GM12878 (cell line): ENCODE data around the gene VAV2. TPM values are rescaled to one million over a fixed set of nuclear protein-coding genes. Genes with fewer than 3 reads are reported as not detected.

ENCODE experiments used
- ATAC-seq: fragments of 200-7000 bp; cut with Tn5 transposase; 3 replicates; pipeline ENCODE4 v1.9.1; 2020; ENCODE audit warnings: mild to moderate bottlenecking, moderate library complexity
- BruUV-seq: library from RNA; stranded (reverse); fragments of 400-500 nt; replicated peaks from 2 replicates; lab custom pipeline; 2021; lab: Mats Ljungman, UMichigan
- CTCF ChIA-PET: fragments of 300-600 bp; sonication (Branson Sonifier 250); formaldehyde crosslinking; extraction: SDS; loops from one replicate; lab custom pipeline; 2021; ENCODE audit warnings: inconsistent platforms; lab: Yijun Ruan, JAX
- POLR2A ChIA-PET: fragments of 350-600 bp; formaldehyde crosslinking; extraction: SDS; loops from one replicate; lab custom pipeline; 2021; ENCODE audit warnings: inconsistent platforms; lab: Charles Lee
- RAD21 ChIA-PET: fragments of 300-600 bp; sonication (Branson Sonifier 250); formaldehyde crosslinking; loops from one replicate; lab custom pipeline; 2023; ENCODE audit warnings: antibody characterized with exemption; ENCODE audit not compliant: unreplicated experiment; lab: Charles Lee
- SMC1A ChIA-PET: fragments of 300-600 bp; sonication (Branson Sonifier 250); formaldehyde crosslinking; loops from one replicate; lab custom pipeline; 2023; ENCODE audit not compliant: unreplicated experiment, uncharacterized antibody; lab: Charles Lee
- DNase-seq: peaks from one replicate; pipeline ENCODE4 v3.0.0-alpha.2; 2011; ENCODE audit warnings: low read depth, low spot score
- FAIRE-seq: peaks from 3 replicates; lab custom pipeline; 2011; peaks lifted over from hg19 to GRCh38; lab: Jason Lieb, UNC
- H2AFZ ChIP-seq: 2 replicates; pipeline ENCODE4 v1.6.0; 2011; ENCODE audit warnings: low read depth, low read length, control low read depth; ENCODE audit not compliant: control insufficient read depth
- H3K27ac ChIP-seq: 2 replicates; pipeline ENCODE4 v1.5.1; 2011; ENCODE audit warnings: control low read depth; ENCODE audit not compliant: control insufficient read depth, insufficient read depth
- H3K27me3 ChIP-seq, 2 experiments: replicated peaks in 1 of 2; 2 replicates each; pipeline versions ENCODE4 v1.6.0 to v1.6.1; 2011; ENCODE audit warnings: low read length in 1 of 2; ENCODE audit not compliant: control insufficient read depth in 2 of 2, insufficient read depth in 2 of 2
- H3K36me3 ChIP-seq, 2 experiments: 2 replicates each; pipeline ENCODE4 v1.5.1; 2011; ENCODE audit warnings: low read length in 1 of 2; ENCODE audit not compliant: control insufficient read depth in 2 of 2, insufficient read depth in 2 of 2
- H3K4me1 ChIP-seq: 2 replicates; pipeline ENCODE4 v1.6.1; 2011; ENCODE audit warnings: mild to moderate bottlenecking, low read length, moderate library complexity, mixed read lengths; ENCODE audit not compliant: control insufficient read depth, insufficient read depth
- H3K4me2 ChIP-seq: 2 replicates; pipeline ENCODE4 v1.6.0; 2011; ENCODE audit warnings: control low read depth; ENCODE audit not compliant: control insufficient read depth, insufficient read depth
- H3K4me3 ChIP-seq: fragments of 200-600 bp; sonication (generic); 2 replicates; pipeline ENCODE4 v1.5.1; 2016
- H3K79me2 ChIP-seq: 2 replicates; pipeline ENCODE4 v1.6.0; 2011; ENCODE audit warnings: low read length; ENCODE audit not compliant: control insufficient read depth, insufficient read depth
- H3K9ac ChIP-seq: 2 replicates; pipeline ENCODE4 v1.8.0; 2011; ENCODE audit warnings: low read length, control low read depth, mixed read lengths; ENCODE audit not compliant: control insufficient read depth, insufficient read depth
- H3K9me3 ChIP-seq: replicated peaks from 3 replicates; pipeline ENCODE4 v1.5.1; 2011; ENCODE audit warnings: mild to moderate bottlenecking, low read length; ENCODE audit not compliant: control insufficient read depth, insufficient read depth
- H4K20me1 ChIP-seq: 2 replicates; pipeline ENCODE4 v1.6.0; 2011; ENCODE audit not compliant: control insufficient read depth, insufficient read depth
- ATF7 ChIP-seq: fragments of 450-650 bp; IDR thresholded peaks from 2 replicates; pipeline ENCODE4 v1.6.1; 2016; ENCODE audit warnings: low read depth, mild to moderate bottlenecking
- CEBPB ChIP-seq, 2 experiments: fragments of 150-350 bp in 1 of 2; IDR thresholded peaks; 2 replicates each; pipeline ENCODE4 v1.6.1; 2012 to 2014; ENCODE audit warnings: low read depth in 2 of 2, low read length in 2 of 2, borderline replicate concordance in 1 of 2, inconsistent platforms in 1 of 2
- CREM ChIP-seq: IDR thresholded peaks from 2 replicates; pipeline ENCODE4 v1.6.1; 2014; ENCODE audit warnings: antibody characterized with exemption, low read depth
- DPF2 ChIP-seq: fragments of 450-650 bp; IDR thresholded peaks from 2 replicates; pipeline ENCODE4 v1.6.1; 2017; ENCODE audit warnings: mild to moderate bottlenecking
- E2F8 ChIP-seq: fragments of 450-650 bp; IDR thresholded peaks from 2 replicates; pipeline ENCODE4 v1.6.1; 2018; ENCODE audit warnings: mild to moderate bottlenecking, low read depth, moderate library complexity; ENCODE audit not compliant: partially characterized antibody
- JUNB ChIP-seq: IDR thresholded peaks from 2 replicates; pipeline ENCODE4 v1.6.1; 2016; ENCODE audit warnings: antibody characterized with exemption, mild to moderate bottlenecking
- MXI1 ChIP-seq: fragments of 150-350 bp; IDR thresholded peaks from 2 replicates; pipeline ENCODE4 v1.6.1; 2011; ENCODE audit warnings: low read depth, mild to moderate bottlenecking, inconsistent platforms, low read length, improper control_type of control experiment
- POLR2AphosphoS2 ChIP-seq: IDR thresholded peaks from 2 replicates; pipeline ENCODE4 v1.6.1; 2011; ENCODE audit warnings: low read depth, mild to moderate bottlenecking, low read length, improper control_type of control experiment, moderate library complexity
- RB1 ChIP-seq: fragments of 450-650 bp; formaldehyde crosslinking; IDR thresholded peaks from 2 replicates; pipeline ENCODE4 v1.6.1; 2017; ENCODE audit warnings: mild to moderate bottlenecking, borderline replicate concordance
- SMAD5 ChIP-seq: IDR thresholded peaks from 2 replicates; pipeline ENCODE4 v1.6.1; 2016; ENCODE audit warnings: antibody characterized with exemption, low read depth
- YY1 ChIP-seq: IDR thresholded peaks from 2 replicates; pipeline ENCODE4 v1.6.1; 2011; ENCODE audit warnings: low read depth, mild to moderate bottlenecking, low read length
- ZBTB11 ChIP-seq: fragments of 450-650 bp; formaldehyde crosslinking; IDR thresholded peaks from 2 replicates; pipeline ENCODE4 v1.5.0; 2022; ENCODE audit warnings: mild to moderate bottlenecking, missing genetic modification characterization
- ZNF217 ChIP-seq: fragments of 450-650 bp; IDR thresholded peaks from 2 replicates; pipeline ENCODE4 v1.6.1; 2017; ENCODE audit warnings: antibody characterized with exemption, mild to moderate bottlenecking
- ZNF24 ChIP-seq: fragments of 450-650 bp; IDR thresholded peaks from 2 replicates; pipeline ENCODE4 v1.6.1; 2017; ENCODE audit warnings: antibody characterized with exemption, mild to moderate bottlenecking
- WGBS: methylation state at CpG from one replicate; pipeline ENCODE4 v1.1.6; 2016; ENCODE audit warnings: low lambda C conversion rate; ENCODE audit not compliant: insufficient replicate concordance, insufficient coverage; ENCODE audit errors: missing lambda C conversion rate; 5-methylcytosine and 5-hydroxymethylcytosine counted together
- in situ Hi-C: fragments of 300-500 bp; cut with MboI; formaldehyde crosslinking; loops from 9 replicates; pipeline ENCODE4 v1.14.3; 2018; ENCODE audit warnings: mixed read lengths
- intact Hi-C: fragments of 100-400 bp; cut with micrococcal nuclease; formaldehyde crosslinking; loops from one replicate; pipeline ENCODE4 v1.14.2; 2022; ENCODE audit not compliant: unreplicated experiment
- polyA plus RNA-seq, 11 experiments: library from polyadenylated mRNA; depleted of rRNA in 4 of 11; unstranded in 6 of 11; stranded (reverse) in 5 of 11; fragments of >200 nt; fragmentation: Nextera tagmentation in 4 of 11; fragmentation: Illumina TruSeq in 1 of 11; extraction: Ambion mirVana in 4 of 11; extraction: Trizol in 1 of 11; gene quantifications; 1 replicate in 1 of 11; 2 replicates in 10 of 11; pipeline versions ENCODE4 v1.2.1 to v1.2.3, GENCODE V29; 2011 to 2016; ENCODE audit warnings: inconsistent platforms in 2 of 11, missing spikeins in 2 of 11, low read depth in 1 of 11
- total RNA-seq, 4 experiments: library from RNA; depleted of rRNA in 3 of 4; stranded (reverse); fragments of >200 nt in 3 of 4; fragmentation: Illumina TruSeq in 1 of 4; extraction: Trizol in 1 of 4; gene quantifications; 2 replicates each; pipeline versions ENCODE4 v1.2.1 to v1.2.3, GENCODE V29; 2013 to 2021
- TF ChIP-seq, protein P1 (sequence below): IDR thresholded peaks from 2 replicates; pipeline ENCODE4 v1.6.1; 2012; ENCODE audit warnings: low read length, inconsistent platforms

Gene VAV2
- total and polyA plus RNA-seq, 10 of the 15 experiments (the other 5 are each of a cell fraction or from before 2014, with no cell fraction given) = 0.13 to 43.9 (median 16.9) TPM

- CTCF ChIA-PET = interaction anchor here (2.2 kb wide), 1 partner anchor 194 kb away, joined by 9 read pairs; no protein-coding TSS in a partner anchor
- TF ChIP-seq ZNF217 (no peak), JUNB (no peak), ATF7 (no peak), MXI1 (no peak), E2F8 (no peak), ZNF24 (no peak), ZBTB11 (CRISPR knock-in tag) (no peak), SMAD5 (no peak), DPF2 (no peak), POLR2AphosphoS2 (no peak), YY1 (no peak), RB1 (no peak), CREM (no peak), CEBPB (IDR thresholded peaks at IDR 0.05; ENCODE audit: borderline replicate concordance in 1 of 2, low read depth in 2 of 2, low read length in 2 of 2) (no peak)
- TF ChIP-seq, protein P1, sequence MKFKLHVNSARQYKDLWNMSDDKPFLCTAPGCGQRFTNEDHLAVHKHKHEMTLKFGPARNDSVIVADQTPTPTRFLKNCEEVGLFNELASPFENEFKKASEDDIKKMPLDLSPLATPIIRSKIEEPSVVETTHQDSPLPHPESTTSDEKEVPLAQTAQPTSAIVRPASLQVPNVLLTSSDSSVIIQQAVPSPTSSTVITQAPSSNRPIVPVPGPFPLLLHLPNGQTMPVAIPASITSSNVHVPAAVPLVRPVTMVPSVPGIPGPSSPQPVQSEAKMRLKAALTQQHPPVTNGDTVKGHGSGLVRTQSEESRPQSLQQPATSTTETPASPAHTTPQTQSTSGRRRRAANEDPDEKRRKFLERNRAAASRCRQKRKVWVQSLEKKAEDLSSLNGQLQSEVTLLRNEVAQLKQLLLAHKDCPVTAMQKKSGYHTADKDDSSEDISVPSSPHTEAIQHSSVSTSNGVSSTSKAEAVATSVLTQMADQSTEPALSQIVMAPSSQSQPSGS = no peak
Measured at GRCh38 chr9:133800266-133800665, 191.9 kb downstream of the VAV2 start.

More at GRCh38 chr9:133800266-133800665, 191.9 kb downstream of the VAV2 start:
- no peak overlapping the region for H3K4me2 ChIP-seq
- H4K20me1 ChIP-seq = no peaks in the 10 kb centered on the region
- in situ Hi-C loops = no loop called here
- ATAC-seq = no peak
- no TSS peak for BruUV-seq
- no peaks in the 10 kb centered on the region for H3K79me2 ChIP-seq
- no peak overlapping the region for H2AFZ ChIP-seq
- H3K9me3 ChIP-seq = no peaks in the 10 kb centered on the region
- no peak for FAIRE-seq
- ChIA-PET SMC1A (interaction anchor here (0.8 kb wide), 1 partner anchor 15 kb away, joined by 3 read pairs; no protein-coding TSS in a partner anchor), RAD21 (no interaction called here), POLR2A (no interaction called here)
- H3K4me3 ChIP-seq = no peak overlapping the region
- no peak overlapping the region for H3K9ac ChIP-seq
- 89% methylated on average over 13 of the region's 13 CpGs for WGBS
- no peaks in the 10 kb centered on the region for H3K4me1 ChIP-seq
- H3K27me3 ChIP-seq = no peaks in the 10 kb centered on the region
- no peak overlapping the region for H3K27ac ChIP-seq
- intact Hi-C loops = no loop called here
- H3K36me3 ChIP-seq = peaks cover 3 to 22% of the 10 kb centered on the region in 2 experiments; a peak in 3 of 4 replicates
- no peak for DNase-seq
